ENCODE data around the gene RECQL5.

DNA sequence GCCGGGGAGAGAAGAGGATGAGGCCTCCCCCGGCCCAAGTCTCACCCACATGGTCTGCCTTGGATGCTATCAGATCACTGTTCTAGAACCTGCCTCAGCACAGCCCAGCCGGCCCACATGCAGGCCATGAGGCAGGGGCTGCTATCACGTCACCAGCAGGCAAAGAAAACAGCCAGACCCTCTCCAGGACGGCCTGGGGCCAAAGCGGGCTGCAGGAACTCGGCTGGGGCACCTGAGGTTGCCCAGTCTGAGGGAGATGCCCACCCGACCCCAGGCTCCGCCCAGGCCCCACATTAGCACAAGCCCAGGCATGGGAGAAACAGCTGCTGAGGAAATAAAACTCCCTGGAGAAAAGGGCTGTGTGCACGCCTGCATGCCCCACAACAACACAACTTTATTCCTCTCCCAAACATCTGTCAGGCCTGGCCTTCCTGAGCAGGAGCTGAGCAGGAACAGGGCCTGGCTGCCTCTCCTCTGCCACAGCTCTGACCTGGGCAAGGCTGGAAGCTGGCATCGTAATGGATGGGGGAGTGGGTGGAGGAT lies 40.4 kb downstream of the RECQL5 start:
- TF ChIP-seq, protein P1, sequence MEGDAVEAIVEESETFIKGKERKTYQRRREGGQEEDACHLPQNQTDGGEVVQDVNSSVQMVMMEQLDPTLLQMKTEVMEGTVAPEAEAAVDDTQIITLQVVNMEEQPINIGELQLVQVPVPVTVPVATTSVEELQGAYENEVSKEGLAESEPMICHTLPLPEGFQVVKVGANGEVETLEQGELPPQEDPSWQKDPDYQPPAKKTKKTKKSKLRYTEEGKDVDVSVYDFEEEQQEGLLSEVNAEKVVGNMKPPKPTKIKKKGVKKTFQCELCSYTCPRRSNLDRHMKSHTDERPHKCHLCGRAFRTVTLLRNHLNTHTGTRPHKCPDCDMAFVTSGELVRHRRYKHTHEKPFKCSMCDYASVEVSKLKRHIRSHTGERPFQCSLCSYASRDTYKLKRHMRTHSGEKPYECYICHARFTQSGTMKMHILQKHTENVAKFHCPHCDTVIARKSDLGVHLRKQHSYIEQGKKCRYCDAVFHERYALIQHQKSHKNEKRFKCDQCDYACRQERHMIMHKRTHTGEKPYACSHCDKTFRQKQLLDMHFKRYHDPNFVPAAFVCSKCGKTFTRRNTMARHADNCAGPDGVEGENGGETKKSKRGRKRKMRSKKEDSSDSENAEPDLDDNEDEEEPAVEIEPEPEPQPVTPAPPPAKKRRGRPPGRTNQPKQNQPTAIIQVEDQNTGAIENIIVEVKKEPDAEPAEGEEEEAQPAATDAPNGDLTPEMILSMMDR (IDR thresholded peaks at IDR 0.05): no peak
- no peak for TF ChIP-seq POLR2AphosphoS5 (IDR thresholded peaks at IDR 0.05; ENCODE audit: low read depth, low read length)
